Superior temporal gyrus (tissue), 1 donor: ENCODE data around the gene PNPLA7.

Experiments
- DNase-seq: peaks from one replicate; pipeline ENCODE4 v3.0.0-alpha.2; 2016; ENCODE audit errors: extremely low spot score

Gene PNPLA7

GRCh38 chr9:137494550-137495351, 55.5 kb downstream of the PNPLA7 start:
- DNase-seq, result no peak

- no peak for DNase-seq
Measured at GRCh38 chr9:137494104-137494544, 56.1 kb downstream of the PNPLA7 start.

GRCh38 chr9:137493364-137494103, 56.7 kb downstream of the PNPLA7 start:
- DNase-seq, result no peak

DNA sequence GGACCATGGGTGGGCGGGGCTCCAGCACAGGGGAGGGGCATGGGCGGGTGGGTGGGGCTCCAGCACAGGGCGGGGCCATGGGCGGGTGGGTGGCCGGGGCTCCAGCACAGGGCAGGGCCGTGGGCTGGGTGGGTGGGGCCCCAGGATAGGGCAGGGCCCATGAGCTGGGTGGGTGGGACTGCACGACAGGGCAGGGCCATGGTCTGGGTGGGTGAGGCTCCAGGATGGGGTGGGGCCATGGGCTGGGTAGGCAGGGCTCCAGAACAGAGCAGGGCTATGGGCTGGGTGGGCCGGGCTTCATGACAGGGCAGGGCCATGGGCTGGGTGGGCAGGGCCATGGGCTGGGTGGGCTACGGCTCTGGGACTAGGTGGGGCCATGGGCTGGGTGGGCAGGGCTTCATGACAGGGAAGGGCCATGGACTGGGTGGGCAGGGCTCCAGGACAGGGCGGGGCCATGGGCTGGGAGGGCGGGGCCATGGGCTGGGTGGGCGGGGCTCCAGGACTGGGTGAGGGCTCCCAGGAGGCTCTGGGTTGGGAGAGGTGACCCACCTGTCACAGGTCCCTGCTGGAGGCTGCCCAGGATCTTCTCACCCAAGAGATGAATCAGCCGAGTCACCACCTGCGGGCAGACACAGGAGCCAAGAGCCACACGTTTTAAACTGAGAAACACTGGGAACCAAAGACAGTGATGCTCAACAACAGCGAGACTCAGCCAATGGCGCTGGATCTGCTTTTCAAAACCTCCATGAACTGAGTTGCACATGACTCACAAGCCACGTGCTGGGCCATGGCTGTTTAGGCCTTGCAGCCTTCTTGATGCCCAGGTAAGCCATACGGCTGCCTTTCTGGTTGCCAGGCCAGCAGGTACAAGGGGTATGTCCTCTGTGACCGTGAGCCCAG, 57.5 kb downstream of the PNPLA7 start:
- no peak for DNase-seq

- no peak for DNase-seq
Measured at GRCh38 chr9:137491735-137492432, 58.3 kb downstream of the PNPLA7 start.

DNA sequence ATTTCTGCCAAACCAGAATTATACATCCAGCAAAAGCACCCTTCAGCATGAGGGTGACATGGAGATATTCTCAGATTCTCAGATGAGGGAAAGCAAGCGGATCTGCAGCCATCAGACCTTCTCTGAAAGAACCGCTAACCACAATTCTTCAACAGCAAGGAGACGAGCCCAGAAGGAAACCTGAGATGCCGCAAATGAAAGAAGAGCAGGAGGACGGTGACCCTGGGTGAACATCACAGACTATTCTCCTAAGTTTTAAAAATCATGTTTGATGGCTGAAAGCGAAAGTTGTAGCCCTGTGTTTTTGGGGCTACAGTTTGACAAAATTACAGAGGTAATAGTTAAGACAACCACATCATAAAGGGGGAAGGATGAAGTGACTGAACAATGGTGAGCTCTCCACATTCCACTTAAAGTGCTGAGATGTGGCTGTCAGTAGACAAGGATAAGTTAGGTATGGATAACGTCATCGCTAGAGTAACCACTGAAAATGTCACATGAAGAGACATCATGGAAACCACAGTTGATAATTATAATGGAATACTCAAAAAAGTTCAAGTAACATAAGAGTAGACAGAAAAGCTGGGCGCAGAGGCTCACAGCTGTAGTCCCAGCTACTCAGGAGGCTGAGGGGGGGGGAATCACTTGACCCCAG, 59.5 kb downstream of the PNPLA7 start:
- DNase-seq, result no peak

DNA sequence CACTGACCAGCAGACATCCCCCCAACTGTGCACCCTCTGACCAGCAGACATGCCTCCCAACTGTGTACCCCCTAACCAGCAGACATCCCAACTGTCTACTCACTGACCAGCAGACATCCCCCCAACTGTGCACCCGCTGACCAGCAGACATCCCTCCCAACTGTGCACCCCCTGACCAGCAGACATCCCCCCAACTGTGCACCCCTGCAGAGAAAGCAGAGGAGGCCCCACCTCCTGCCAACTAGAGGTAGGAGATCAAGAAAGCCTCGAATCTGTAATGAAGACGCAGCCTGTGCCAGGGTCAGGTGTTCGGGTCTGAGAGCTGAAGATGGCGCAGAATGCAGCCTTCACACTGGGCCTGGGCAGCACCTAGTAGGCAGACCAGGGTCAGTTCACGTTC, 61.3 kb downstream of the PNPLA7 start:
- DNase-seq, result no peak

DNA sequence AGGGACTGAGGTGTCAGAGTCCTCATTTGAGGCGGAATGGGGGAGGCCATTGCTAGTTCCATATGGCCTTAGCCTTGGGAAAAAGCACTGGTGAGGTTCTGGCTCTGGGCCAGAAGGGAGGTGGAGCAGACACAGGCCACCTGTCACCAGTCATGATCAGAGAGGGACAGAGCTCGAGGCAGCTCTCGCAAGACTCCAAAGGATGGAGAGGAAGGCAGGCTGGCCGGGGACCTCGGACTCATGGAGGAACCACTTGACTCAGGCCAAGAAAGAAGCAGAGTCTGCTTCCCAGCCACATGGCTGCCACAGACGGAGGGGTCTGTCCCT, 61.9 kb downstream of the PNPLA7 start:
- DNase-seq, result no peak

GRCh38 chr9:137487454-137488326, 62.5 kb downstream of the PNPLA7 start:
- DNase-seq, result no peak

- no peak for DNase-seq
Measured at GRCh38 chr9:137486545-137487453, 63.4 kb downstream of the PNPLA7 start.

GRCh38 chr9:137486141-137486490, 64.1 kb downstream of the PNPLA7 start:
- DNase-seq, result no peak

GRCh38 chr9:137485343-137486140, 64.7 kb downstream of the PNPLA7 start:
- no peak for DNase-seq

DNA sequence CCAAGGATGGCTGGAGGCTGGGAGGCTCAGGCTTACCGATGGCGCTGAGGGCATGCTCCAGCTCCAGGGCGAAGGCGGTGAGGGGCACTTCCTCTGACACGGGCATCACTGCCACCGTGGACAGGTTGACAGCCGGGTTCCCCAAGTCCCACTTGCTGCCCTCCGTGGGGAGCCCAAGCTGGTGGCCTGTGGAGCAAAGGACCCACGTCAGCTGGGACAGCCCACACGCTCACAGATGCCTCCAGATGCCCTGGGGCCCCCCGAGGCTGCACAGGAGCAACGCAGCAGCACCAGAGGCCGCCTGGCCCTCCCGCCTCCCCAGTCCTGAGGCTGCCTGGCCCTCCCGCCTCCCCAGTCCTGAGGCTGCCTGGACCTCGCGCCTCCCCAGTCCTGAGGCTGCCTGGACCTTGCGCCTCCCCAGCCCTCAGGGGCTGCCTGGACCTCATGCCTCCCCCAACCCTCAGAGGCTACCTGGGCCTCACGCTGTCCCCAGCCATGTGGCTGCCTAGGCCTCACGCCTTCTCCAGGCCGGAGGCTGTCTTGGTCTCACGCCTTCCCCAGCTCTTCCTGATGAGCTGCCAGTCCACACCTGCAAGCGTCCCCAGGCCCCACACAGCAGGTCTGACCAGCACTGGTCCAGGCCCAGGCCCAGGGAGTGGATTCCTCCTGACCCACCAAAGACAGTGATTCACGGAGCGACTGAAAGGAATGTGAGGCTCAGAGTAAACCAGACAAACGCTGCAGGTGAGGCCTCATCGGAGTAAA, 65.5 kb downstream of the PNPLA7 start:
- no peak for DNase-seq

GRCh38 chr9:137482094-137482781, 68.0 kb downstream of the PNPLA7 start:
- DNase-seq, result no peak

DNA sequence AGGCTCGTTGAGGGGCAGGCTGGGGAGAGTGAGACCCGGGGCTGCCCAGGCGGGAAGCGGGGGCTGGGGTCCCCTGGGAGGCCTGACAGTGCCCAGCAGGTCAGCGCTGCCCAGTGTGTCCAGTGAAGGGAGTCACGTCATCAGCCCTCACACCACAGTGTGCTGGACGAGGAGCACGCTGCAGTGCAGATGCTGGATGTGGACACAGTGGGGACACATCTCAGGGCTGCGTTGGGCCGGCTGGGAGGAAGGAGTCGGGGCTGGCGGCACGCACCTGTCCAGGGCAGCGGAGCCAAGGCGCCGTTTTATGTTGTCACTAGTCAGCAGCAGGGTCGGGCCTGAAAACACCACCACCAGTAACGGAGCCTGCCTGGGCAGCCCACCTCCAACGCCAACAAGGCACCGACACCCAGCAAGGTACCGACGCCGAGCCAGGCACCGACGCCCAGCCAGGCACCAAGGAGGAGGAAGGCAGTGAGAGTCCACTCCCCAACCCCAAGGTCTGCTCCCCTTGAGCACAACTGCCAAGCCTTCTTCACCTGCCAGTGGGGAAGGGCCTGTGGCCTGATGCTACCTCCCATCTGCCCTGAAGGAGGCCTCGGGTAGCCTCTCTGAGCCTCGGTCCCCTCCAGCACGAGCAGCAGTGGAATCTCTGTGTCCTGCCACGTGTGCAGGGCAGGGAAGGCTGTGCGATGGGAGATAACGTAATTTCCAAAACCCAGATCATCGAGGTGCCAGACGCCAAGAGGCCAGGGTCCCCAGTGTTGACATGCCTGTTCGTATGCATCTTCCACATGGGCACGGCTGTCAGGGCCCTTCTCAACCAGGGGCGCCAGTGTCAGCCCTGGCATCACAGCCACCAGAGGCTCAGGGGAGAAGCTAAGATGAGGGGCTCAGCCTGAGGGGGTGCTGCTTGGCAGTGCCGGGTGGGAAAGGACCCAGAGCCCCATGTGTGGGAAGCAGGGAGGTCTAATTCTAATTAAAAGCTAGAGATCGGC, 69.2 kb downstream of the PNPLA7 start:
- DNase-seq, result no peak
